GM19043 (cell line): ENCODE data around the gene FAM107B.
"Not testable (repeated sequence)": the region's sequence is repeated elsewhere in the genome, so short reads cannot be mapped to it uniquely, and the experiment has no call there.

Source experiments
- ATAC-seq: cut with Tn5 transposase; IDR thresholded peaks from one replicate; pipeline ENCODE4 v1.9.1; 2021; ENCODE audit warnings: low read depth; ENCODE audit not compliant: unreplicated experiment

The FAM107B gene

DNA sequence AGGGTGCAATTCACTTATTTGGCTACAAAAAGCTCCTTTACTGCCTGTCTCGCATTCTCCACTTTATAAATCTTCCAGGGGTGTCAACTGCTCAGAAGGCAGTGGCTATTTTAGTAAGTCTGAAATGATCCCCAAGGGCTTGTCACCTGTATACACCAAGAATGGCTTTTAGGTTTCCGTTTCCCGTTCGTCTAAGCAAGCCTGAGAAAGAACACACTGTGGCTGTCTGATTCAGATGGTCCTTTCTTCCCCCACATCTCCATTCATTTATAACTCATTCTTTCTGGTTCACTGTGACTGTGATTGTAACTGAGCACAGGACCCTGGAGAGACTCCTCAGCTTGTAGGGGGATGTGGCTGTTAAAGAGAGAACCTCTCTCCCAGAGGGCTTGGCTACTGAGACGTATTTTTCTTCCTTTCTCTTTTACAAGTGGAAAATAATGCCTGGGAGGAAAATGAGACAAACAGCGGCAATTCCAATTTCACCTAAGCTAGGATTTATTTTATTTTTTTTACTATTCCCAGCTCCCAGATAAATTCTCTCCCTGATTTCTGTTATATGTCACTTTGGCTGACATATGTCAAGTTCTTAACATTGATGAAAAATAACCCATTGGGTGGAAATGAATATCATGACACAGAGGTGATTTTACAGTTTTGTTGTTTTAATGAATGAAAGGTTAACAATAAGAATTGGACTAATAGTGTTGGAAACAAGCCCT is 129.3 kb downstream of the FAM107B start:
- ATAC-seq: no peak

DNA sequence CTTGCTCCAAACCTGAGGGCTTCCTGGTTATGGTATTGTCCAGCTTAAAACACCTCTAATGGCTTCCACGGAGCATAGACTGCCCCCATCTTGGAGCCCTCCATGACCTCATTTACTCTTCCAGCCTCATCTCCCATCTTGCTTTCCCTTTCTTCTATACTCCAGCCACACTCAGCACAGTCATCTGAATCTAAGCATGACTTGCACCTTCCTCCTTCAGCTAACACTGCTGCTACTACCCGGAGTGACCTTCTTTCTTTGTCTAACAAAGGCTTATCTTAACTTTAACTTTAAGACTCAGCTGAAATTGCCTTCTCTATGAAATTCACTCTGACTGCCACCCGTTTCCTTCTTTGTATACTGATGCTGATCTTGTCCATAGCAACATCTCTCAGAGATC is 135.1 kb downstream of the FAM107B start:
- no peak for ATAC-seq

DNA sequence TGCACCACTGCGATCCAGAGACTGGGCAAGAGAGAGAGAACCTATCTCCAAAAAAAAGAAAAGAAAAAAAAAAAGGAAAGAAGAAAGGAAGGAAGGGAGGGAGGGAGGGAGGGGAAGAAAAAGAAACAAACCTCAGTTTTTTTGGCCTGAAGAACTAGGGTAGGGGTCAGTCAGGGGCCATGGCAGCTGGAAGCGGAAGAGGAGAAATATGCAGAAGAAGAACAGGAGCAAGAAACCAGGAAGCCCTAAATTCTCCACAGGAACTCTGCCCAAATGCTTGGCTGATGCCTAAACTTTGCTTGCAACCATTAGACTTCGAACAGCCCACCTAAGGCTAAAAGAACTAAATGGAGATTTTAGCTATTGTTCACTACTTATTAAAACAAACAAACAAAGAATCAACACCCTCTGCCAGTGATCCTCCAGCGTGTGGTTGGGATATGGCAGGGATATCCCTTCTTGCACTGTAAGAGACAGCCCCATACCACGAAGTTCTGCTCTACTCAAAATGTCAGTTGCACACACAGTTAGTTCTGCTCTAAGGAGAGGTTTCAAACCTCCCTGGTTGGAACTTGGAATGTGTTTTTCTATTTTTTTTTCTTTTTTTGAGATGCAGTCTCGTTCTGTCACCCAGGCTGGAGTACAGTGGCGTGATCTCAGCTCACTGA is 139.5 kb downstream of the FAM107B start:
- ATAC-seq: no peak

DNA sequence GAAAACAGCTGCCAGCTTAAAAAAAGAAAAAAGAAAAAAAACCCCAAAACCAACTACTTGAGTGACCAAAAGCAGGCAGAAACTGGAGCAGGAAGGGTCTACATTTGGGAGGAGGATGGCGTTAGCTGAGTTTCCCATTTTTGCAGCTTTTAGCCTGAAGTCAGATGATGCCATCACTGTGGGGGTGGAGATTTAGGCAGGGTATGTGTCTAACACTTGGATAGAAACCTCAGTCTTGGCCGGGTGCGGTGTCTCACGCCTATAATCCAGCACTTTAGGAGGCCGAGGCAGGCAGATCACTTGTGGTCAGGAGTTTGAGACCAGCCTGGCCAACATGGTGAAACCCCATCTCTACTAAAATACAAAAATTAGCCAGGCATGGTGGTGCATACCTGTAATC is 140.1 kb downstream of the FAM107B start:
- not testable (repeated sequence) for ATAC-seq

- ATAC-seq: no peak
Measured at GRCh38 chr10:14625765-14626525, 148.8 kb downstream of the FAM107B start.

GRCh38 chr10:14625192-14625631 is 149.5 kb downstream of the FAM107B start:
- no peak for ATAC-seq

GRCh38 chr10:14624600-14624999 is 150.1 kb downstream of the FAM107B start:
- ATAC-seq: no peak

- ATAC-seq: no peak
Measured at GRCh38 chr10:14623931-14624330, 150.8 kb downstream of the FAM107B start.

DNA sequence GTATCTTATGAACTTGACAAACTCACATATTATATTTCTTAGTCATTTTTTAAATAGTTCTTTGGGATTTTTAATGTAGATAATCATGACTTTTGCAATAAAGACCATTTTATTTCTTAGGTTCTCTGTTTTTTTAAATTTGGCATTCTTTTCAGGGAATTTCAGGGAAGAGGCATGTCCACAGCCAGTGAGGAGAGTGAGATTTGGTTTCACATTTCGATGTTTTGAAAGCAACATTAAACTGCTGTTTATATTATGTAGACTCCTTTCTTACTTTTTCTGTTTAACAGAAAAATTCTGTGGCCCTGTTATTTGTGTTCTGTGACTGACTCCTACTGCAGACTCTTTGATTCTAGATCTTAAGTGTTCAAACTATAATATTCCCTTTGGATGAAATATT is 153.7 kb downstream of the FAM107B start:
- no peak for ATAC-seq

GRCh38 chr10:14618674-14619073 is 156.0 kb downstream of the FAM107B start:
- no peak for ATAC-seq

- ATAC-seq: no peak
Measured at GRCh38 chr10:14617852-14618251, 156.8 kb downstream of the FAM107B start.

GRCh38 chr10:14616955-14617730 is 157.6 kb downstream of the FAM107B start:
- ATAC-seq: no peak

DNA sequence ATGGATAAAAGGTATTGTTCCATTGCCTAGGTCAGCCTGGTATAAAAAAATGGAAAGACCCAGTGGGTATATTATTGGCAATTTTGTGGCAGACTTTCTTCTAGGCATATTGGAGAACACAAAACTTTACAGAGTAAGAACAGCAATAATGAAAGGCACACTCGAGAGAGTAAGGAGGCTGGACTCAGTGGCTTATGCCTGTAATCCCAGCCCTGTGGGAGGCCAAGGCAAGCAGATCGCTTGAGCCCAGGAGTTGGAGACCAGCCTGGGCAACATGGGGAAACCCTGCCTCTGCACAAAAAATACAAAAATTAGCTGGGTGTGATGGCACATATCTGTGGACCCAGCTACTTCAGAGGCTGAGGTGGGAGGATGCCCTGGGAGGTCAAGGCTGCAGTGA is 158.2 kb downstream of the FAM107B start:
- ATAC-seq: no peak

DNA sequence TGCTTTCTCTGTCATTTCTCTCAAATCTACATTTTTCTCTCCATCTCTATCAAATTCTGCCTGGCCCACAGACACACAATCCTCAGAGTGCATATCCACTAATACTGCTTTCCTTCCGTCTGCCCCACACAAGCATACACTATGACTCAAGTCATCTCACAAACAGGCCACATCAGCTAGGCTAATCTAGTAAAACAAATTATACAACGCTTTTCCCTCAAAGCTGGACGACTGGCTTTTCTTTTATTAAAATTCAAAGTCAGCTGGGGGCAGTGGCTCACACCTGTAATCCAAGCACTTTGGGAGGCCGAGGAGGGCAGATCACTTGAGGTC is 161.1 kb downstream of the FAM107B start:
- ATAC-seq: no peak

DNA sequence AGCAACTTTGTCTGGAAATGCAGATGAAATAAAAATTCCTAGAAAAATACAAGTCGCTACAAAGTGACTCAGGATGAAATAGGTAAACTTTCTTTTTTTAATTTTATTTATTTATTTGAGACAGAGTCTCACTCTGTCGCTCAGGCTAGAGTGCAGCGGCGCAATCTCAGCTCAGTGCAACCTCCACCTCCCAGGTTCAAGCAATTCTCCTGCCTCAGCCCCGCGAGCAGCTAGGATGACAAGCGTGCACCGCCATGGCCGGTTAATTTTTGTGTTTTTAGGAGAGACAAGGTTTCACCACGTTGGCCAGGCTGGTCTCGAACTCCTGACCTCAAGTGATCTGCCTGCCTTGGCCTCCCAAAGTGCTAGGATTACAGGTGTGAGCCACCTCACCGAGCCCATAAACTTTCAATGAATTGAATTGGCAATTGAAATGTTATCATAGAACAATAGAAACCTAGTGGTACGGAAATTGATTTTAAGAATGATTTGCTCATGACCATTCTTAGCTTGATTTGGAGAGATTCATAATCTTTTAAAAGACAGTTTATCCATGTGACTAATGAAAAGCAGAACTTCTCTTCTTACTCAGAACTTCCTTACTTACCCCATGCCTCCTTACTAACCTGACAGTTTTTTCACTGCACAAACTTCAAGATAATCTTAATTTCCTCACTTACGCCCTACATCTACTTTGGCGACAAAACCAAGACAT is 161.7 kb downstream of the FAM107B start:
- ATAC-seq: no peak

DNA sequence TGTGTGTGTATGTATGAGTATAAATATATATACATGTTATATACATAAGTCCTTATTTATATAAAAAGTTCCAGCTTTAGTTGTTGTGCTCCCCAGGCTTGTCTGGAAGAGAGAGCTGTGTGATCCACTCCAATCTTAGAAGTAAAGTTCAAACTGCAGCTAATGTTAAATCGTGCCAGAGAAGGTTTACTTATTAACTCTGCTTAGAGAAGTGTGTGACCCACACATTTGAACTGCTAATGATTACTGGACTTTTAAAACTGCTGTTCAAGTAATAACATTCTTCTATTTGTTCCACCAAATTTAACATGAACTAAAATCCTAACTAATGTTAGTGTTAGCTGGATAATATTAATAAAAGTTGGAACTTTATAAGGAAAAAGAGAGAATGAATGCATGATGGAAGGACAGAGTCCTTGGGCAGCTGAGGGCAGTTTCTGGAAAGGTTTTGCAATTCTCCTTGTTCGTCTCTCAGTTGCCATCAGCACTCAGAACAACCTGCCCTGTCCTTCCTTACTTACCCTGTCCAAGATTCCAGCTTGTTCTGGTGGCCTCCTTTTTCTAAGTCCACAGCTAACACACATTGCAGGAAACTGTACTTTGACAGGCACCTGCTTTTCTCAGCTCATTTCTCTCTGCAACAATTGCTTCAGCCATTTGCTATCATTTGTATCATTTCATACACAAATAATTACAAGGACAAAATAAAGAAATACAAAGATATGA is 162.6 kb downstream of the FAM107B start:
- peak; percentile 68 for ATAC-seq

DNA sequence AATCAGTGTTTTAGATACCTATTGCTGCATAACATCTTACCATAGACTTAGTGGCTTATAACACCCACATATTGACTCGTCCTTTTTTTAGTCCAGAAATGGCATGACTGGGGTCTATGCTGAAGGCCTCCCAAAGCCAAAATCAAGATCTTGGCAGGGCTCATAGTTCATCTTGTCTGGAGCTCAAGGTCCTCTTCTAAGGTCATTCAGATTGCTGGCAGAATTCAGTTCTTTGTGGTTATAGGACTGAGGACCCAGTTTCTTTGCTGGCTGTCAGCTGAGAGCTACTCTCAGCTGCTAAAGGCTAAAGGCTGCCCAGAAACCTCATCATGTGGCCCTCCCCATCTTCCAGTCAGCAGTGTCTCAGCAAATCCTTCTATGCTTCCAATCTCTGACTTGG is 165.5 kb downstream of the FAM107B start:
- ATAC-seq: no peak

- ATAC-seq: peak; percentile 41
Measured at GRCh38 chr10:14608381-14609001, 166.2 kb downstream of the FAM107B start.

GRCh38 chr10:14606633-14607032 is 168.1 kb downstream of the FAM107B start:
- no peak for ATAC-seq
